ENCODE measurements around the gene MEMO1. TPM values are rescaled to one million over a fixed set of nuclear protein-coding genes. Genes with fewer than 3 reads are reported as not detected.
"Not testable (repeated sequence)": the region's sequence is repeated elsewhere in the genome, so short reads cannot be mapped to it uniquely, and the experiment has no call there.

MEMO1 gene
- total RNA-seq, 1 donor = 37.6 TPM

DNA sequence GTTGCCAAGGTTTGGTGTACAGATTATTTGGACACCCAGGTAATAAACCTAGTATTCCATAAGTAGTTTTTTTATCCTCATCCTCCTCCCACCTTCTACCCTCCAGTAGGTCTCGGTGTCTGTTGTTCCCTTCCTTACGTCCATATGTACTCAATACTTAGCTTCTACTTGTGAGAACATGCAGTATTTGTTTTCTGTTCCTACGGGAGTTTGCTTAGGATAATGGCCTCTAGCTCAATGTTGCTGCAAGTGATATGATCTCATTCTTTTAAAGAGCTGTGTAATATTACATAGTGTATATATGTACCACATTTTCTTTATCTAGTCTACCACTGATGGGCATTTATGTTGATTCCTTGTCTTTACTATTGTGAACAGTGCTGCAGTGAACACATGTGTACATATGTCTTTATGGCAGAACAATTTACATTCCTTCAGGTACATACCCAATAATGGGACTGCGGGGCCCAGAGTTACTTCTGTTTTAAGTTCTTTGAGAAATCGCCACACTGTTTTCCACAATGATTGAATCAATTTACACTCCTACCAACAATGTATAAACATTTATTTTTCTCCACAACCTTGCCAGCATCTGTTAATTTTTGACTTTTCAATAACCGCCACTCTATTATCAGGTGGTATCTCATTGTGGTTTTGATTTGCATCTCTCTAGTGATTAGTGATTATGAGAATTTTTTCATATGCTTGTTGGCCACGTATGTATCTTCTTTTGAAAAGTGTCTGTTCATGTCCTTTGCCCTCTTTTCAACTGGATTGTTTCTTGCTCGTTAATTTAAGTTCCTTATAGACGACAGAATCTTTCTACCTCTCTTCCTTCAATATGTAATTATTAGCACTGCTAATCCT lies 88.0 kb downstream of the MEMO1 start:
- Histone ChIP-seq H3K27ac (ENCODE audit: low read depth, low read length) (no peak overlapping the region), H3K4me3 (ENCODE audit: insufficient read depth, low read length) (no peak overlapping the region), H3K4me1 (ENCODE audit: insufficient read depth, low read length) (no peaks in the 10 kb centered on the region), H3K36me3 (ENCODE audit: insufficient read depth, low read length) (no peaks in the 10 kb centered on the region), H4K20me1 (ENCODE audit: insufficient read depth, low read length) (no peaks in the 10 kb centered on the region), H3K9me3 (ENCODE audit: low read depth, low read length) (no peaks in the 10 kb centered on the region), H3K27me3 (ENCODE audit: insufficient read depth, low read length) (no peaks in the 10 kb centered on the region), H2AFZ (ENCODE audit: low read length) (no peak overlapping the region), H3K4me2 (ENCODE audit: insufficient read depth, low read length) (no peak overlapping the region), H3K79me2 (ENCODE audit: insufficient read depth, low read length) (peaks cover 2% of the 10 kb centered on the region)
- no peak for DNase-seq (ENCODE audit: insufficient read length, low spot score, missing footprints)
- TF ChIP-seq, protein P1, sequence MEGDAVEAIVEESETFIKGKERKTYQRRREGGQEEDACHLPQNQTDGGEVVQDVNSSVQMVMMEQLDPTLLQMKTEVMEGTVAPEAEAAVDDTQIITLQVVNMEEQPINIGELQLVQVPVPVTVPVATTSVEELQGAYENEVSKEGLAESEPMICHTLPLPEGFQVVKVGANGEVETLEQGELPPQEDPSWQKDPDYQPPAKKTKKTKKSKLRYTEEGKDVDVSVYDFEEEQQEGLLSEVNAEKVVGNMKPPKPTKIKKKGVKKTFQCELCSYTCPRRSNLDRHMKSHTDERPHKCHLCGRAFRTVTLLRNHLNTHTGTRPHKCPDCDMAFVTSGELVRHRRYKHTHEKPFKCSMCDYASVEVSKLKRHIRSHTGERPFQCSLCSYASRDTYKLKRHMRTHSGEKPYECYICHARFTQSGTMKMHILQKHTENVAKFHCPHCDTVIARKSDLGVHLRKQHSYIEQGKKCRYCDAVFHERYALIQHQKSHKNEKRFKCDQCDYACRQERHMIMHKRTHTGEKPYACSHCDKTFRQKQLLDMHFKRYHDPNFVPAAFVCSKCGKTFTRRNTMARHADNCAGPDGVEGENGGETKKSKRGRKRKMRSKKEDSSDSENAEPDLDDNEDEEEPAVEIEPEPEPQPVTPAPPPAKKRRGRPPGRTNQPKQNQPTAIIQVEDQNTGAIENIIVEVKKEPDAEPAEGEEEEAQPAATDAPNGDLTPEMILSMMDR (IDR thresholded peaks at IDR 0.05; ENCODE audit: extremely low read depth, low read depth, low read length) = no peak

DNA sequence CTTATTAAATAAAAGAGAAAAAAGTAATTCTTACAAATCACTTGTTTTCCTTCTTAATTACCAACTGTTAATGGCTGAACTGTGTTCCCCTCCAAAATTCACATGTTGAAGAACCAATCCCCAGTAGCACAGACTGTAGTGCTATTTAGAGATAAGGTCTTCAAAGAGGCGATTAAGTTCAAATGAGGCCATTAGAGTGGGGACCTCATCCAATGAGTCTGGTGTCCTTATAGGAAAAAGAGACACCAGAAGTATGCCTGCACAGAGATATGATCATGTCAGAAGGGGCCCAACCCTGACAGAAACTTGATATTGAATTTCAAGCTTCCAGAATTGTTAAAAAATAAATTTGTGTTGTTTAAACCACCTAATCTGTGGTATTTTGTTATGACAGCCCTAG lies 89.8 kb downstream of the MEMO1 start:
- Histone ChIP-seq H3K27ac (ENCODE audit: low read depth, low read length) (no peak overlapping the region), H3K36me3 (ENCODE audit: insufficient read depth, low read length) (no peaks in the 10 kb centered on the region), H2AFZ (ENCODE audit: low read length) (no peak overlapping the region), H3K9me3 (ENCODE audit: low read depth, low read length) (no peaks in the 10 kb centered on the region), H3K4me2 (ENCODE audit: insufficient read depth, low read length) (no peak overlapping the region), H3K79me2 (ENCODE audit: insufficient read depth, low read length) (peaks cover 2% of the 10 kb centered on the region), H3K4me3 (ENCODE audit: insufficient read depth, low read length) (no peak overlapping the region), H3K4me1 (ENCODE audit: insufficient read depth, low read length) (no peaks in the 10 kb centered on the region), H4K20me1 (ENCODE audit: insufficient read depth, low read length) (no peaks in the 10 kb centered on the region), H3K27me3 (ENCODE audit: insufficient read depth, low read length) (no peaks in the 10 kb centered on the region)
- DNase-seq (ENCODE audit: insufficient read length, low spot score, missing footprints) = no peak
- TF ChIP-seq, protein P1 (IDR thresholded peaks at IDR 0.05; ENCODE audit: extremely low read depth, low read depth, low read length) = no peak

DNA sequence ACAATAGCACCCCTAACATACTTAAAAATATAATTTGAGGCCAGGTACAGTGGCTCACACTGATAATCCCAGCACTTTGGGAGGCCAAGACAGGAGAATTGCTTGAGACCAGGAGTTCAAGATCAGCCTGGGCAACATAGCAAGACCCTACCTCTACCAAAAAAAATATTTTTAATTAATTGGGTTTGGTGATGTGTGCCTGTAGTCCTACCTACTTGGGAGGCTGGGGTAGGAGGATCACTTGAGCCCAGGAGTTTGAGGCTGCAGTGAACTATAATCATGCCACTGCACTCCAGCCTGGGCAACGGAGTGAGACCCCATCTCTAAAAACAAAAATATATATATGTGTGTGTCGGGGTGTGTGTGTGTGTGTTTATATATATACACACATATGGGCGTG lies 91.3 kb downstream of the MEMO1 start:
- H3K27ac ChIP-seq (ENCODE audit: low read depth, low read length) = no peak overlapping the region
- no peak overlapping the region for H2AFZ ChIP-seq (ENCODE audit: low read length)
- H3K4me3 ChIP-seq (ENCODE audit: insufficient read depth, low read length) = no peak overlapping the region
- no peak for DNase-seq (ENCODE audit: insufficient read length, low spot score, missing footprints)
- H3K79me2 ChIP-seq (ENCODE audit: insufficient read depth, low read length) = peaks cover 2% of the 10 kb centered on the region
- H3K36me3 ChIP-seq (ENCODE audit: insufficient read depth, low read length) = no peaks in the 10 kb centered on the region
- no peaks in the 10 kb centered on the region for H3K9me3 ChIP-seq (ENCODE audit: low read depth, low read length)
- TF ChIP-seq, protein P1 (IDR thresholded peaks at IDR 0.05; ENCODE audit: extremely low read depth, low read depth, low read length) = no peak
- H3K4me1 ChIP-seq (ENCODE audit: insufficient read depth, low read length) = no peaks in the 10 kb centered on the region
- H4K20me1 ChIP-seq (ENCODE audit: insufficient read depth, low read length) = no peaks in the 10 kb centered on the region
- no peak overlapping the region for H3K4me2 ChIP-seq (ENCODE audit: insufficient read depth, low read length)
- H3K27me3 ChIP-seq (ENCODE audit: insufficient read depth, low read length) = no peaks in the 10 kb centered on the region

DNA sequence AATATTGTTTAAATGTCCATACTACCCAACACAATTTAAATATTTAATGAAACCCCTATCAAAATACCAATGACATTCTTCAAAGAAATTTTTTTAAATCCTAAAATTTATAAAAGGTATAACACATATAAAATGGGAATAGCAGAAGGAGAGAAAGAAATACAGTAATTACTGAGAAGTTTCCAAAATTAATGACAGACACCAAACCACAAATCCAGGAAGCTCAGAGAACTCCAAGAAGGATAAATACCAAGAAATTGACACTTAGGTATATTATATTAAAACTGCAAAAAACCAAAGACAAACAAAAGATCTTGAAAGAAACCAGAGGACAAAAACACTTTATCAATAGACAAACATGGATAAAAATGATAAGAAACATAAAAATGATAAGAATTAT lies 101.1 kb downstream of the MEMO1 start:
- Histone ChIP-seq H3K4me3 (ENCODE audit: insufficient read depth, low read length) (no peak overlapping the region), H4K20me1 (ENCODE audit: insufficient read depth, low read length) (no peaks in the 10 kb centered on the region), H3K79me2 (ENCODE audit: insufficient read depth, low read length) (peaks cover 3% of the 10 kb centered on the region), H2AFZ (ENCODE audit: low read length) (no peak overlapping the region), H3K4me2 (ENCODE audit: insufficient read depth, low read length) (no peak overlapping the region), H3K36me3 (ENCODE audit: insufficient read depth, low read length) (no peaks in the 10 kb centered on the region), H3K27me3 (ENCODE audit: insufficient read depth, low read length) (no peaks in the 10 kb centered on the region), H3K4me1 (ENCODE audit: insufficient read depth, low read length) (no peaks in the 10 kb centered on the region), H3K27ac (ENCODE audit: low read depth, low read length) (no peak overlapping the region), H3K9me3 (ENCODE audit: low read depth, low read length) (no peaks in the 10 kb centered on the region)
- DNase-seq (ENCODE audit: insufficient read length, low spot score, missing footprints) = no peak
- TF ChIP-seq, protein P1 (IDR thresholded peaks at IDR 0.05; ENCODE audit: extremely low read depth, low read depth, low read length) = no peak

DNA sequence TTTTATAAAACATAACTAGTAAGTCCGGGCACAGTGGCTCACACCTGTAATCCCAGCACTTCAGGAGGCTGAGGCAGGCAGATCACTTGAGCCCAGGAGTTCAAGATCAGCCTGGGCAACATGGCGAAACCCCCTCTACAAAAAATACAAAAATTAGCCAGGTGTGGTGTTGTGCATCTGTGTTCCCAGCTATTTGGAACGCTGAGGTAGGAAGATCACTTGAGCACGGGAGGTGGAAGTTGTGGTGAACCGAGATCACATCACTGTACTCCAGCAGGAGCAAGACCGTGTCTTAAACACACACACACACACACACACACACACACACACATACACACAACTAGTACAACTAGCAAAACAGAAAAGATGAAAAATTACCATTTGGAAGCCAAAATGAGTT lies 103.3 kb downstream of the MEMO1 start:
- not testable (repeated sequence) for H3K4me3 ChIP-seq (ENCODE audit: insufficient read depth, low read length); H2AFZ ChIP-seq (ENCODE audit: low read length); H3K4me2 ChIP-seq (ENCODE audit: insufficient read depth, low read length); H3K79me2 ChIP-seq (ENCODE audit: insufficient read depth, low read length); H4K20me1 ChIP-seq (ENCODE audit: insufficient read depth, low read length); H3K36me3 ChIP-seq (ENCODE audit: insufficient read depth, low read length); H3K27ac ChIP-seq (ENCODE audit: low read depth, low read length); H3K9me3 ChIP-seq (ENCODE audit: low read depth, low read length); H3K27me3 ChIP-seq (ENCODE audit: insufficient read depth, low read length); DNase-seq (ENCODE audit: insufficient read length, low spot score, missing footprints); H3K4me1 ChIP-seq (ENCODE audit: insufficient read depth, low read length)
